Daoy (cell line): Measurements from ENCODE around the gene KLF2. TPM values are rescaled to one million over a fixed set of nuclear protein-coding genes. Genes with fewer than 3 reads are reported as not detected.

Source experiments
- DNase-seq: peaks from one replicate; pipeline ENCODE4 v3.0.0-alpha.2; 2015; ENCODE audit warnings: low read depth
- total RNA-seq: library from RNA; depleted of rRNA; stranded (reverse); fragments of >200 nt; shearing (Covaris generic); gene quantifications from 2 replicates; pipeline ENCODE4 v1.2.3, GENCODE V29; 2014; rRNA removed

KLF2 gene
- total RNA-seq, 1 experiment from 2014 or later = 1.9 TPM

- DNase-seq = no peak
Measured at GRCh38 chr19:16377521-16377920, 52.9 kb downstream of the KLF2 start.

Other genes starting within 250 kb of the KLF2 start
- gene TPM4, start 248.3 kb upstream of the KLF2 start, total RNA-seq = 1,303 and 1,358 TPM in 2 replicates
- 63.7 and 72.5 TPM in 2 replicates for gene RAB8A, start 212.9 kb upstream of the KLF2 start, total RNA-seq
- not detected in 2 replicates for gene HSH2D, start 181.1 kb upstream of the KLF2 start, total RNA-seq
- not detected in 2 replicates for gene CIB3, start 151.3 kb upstream of the KLF2 start, total RNA-seq
- gene FAM32A, start 139.4 kb upstream of the KLF2 start, total RNA-seq = 231 and 233 TPM in 2 replicates
- gene AP1M1, start 126.9 kb upstream of the KLF2 start, total RNA-seq = 86.2 and 86.8 TPM in 2 replicates
- 9.0 and 9.9 TPM in 2 replicates for gene EPS15L1, start 147.1 kb downstream of the KLF2 start, total RNA-seq
- gene CALR3, start 171.3 kb downstream of the KLF2 start, total RNA-seq = 0.09 TPM in 1 of 2 replicates, not detected in the other
- gene C19orf44, start 171.6 kb downstream of the KLF2 start, total RNA-seq = 3.2 and 6.9 TPM in 2 replicates
- 2.8 and 4.7 TPM in 2 replicates for gene CHERP, start 217.6 kb downstream of the KLF2 start, total RNA-seq
- gene SLC35E1, start 247.6 kb downstream of the KLF2 start, total RNA-seq = 25.4 and 30.6 TPM in 2 replicates